PC-9 (cell line): ENCODE results near the gene AADACL4.

Experiments
- CTCF ChIP-seq: fragments of 200-600 bp; sonication (generic); conservative IDR thresholded peaks from 2 replicates; pipeline ENCODE4 v1.6.1; 2017; ENCODE audit warnings: mixed run types, antibody characterized with exemption, mild to moderate bottlenecking, moderate library complexity
- EZH2 ChIP-seq: fragments of 200-600 bp; sonication (generic); IDR thresholded peaks from 2 replicates; pipeline ENCODE4 v1.8.0; 2017; ENCODE audit warnings: antibody characterized with exemption, low read depth

GRCh38 chr1:12599657-12600056 is 44.2 kb upstream of the AADACL4 start:
- TF ChIP-seq CTCF (no peak), EZH2 (no peak)
